GM12875 (cell line): Measurements from ENCODE around the gene DPP3.

ENCODE experiments used
- H3K4me3 ChIP-seq: one replicate; pipeline ENCODE4 v1.5.1; 2011; ENCODE audit warnings: low read depth, low read length, control low read depth
- CTCF ChIP-seq: IDR thresholded peaks from 2 replicates; pipeline ENCODE4 v1.5.1; 2011; ENCODE audit warnings: low read depth, mild to moderate bottlenecking, control low read depth, inconsistent platforms, low read length, moderate library complexity, borderline replicate concordance; ENCODE audit not compliant: insufficient read depth

Gene DPP3

GRCh38 chr11:66524304-66525040 lies 44.2 kb downstream of the DPP3 start:
- TF ChIP-seq CTCF: no peak
- no peak overlapping the region for H3K4me3 ChIP-seq

GRCh38 chr11:66529069-66529468 lies 48.8 kb downstream of the DPP3 start:
- no peak for TF ChIP-seq CTCF
- H3K4me3 ChIP-seq: no peak overlapping the region

- TF ChIP-seq CTCF: no peak
These were observed 49.4 kb downstream of the DPP3 start for GRCh38 chr11:66529655-66530054.

DNA sequence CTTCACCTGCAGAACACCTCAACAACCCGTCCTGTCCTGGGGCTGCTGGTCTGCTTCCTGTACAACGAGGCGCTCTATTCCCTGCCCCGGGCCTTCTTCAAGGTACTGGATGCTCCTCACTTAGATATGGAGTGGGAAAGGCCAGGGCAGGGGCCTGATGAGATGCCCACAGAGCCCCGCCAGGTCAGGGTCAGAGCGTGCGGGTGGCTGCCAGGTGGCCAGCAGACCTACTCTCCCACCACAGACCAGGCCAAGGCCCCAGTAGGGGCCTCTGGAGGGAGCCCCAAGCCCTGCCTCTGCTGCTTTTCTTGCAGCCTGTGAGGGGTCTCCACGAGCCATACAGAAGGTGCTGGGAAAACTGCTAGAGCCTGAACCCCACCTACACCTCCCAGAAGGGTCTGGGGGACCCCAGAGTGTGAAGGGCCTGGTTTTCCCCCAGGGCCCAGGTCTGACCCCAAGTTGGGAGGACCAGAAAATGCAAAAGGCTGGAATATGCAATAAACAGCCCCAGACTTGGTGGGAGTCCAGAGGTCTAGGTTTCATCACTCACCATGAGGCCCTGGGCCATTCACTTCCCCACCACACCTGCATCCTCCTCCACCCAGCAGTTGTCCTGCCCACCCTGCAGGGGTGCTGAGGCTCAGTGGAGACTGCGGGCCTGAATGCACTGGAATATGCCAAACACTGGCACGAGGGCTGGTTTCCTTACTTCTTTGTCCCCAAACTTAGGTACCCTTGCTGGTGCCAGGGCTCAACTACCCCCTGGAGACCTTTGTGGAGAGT lies 50.9 kb downstream of the DPP3 start:
- no peak for TF ChIP-seq CTCF
- no peak overlapping the region for H3K4me3 ChIP-seq

More at GRCh38 chr11:66529655-66530054, 49.4 kb downstream of the DPP3 start:
- no peak overlapping the region for H3K4me3 ChIP-seq

DNA sequence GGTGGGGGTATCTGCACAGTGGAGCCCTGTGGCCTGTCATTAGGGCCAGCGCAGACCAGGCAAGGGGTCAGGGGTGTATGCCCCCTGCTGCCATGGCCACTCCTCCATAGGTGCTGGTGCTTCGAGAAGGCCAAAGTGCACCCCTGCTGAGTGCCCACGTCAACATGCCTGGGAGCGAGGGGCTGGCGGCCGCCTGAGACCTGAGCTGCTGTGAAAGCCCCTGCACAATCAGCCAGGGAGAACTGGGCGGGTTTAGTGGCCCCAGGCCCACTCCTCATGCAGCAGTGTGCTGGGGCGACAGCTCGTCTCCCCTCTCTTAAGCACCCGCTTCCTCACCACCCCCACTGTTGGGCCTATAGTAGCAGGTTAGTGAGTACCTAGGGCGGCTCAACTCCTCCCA lies 51.6 kb downstream of the DPP3 start:
- no peak for TF ChIP-seq CTCF
- H3K4me3 ChIP-seq: no peak overlapping the region

DNA sequence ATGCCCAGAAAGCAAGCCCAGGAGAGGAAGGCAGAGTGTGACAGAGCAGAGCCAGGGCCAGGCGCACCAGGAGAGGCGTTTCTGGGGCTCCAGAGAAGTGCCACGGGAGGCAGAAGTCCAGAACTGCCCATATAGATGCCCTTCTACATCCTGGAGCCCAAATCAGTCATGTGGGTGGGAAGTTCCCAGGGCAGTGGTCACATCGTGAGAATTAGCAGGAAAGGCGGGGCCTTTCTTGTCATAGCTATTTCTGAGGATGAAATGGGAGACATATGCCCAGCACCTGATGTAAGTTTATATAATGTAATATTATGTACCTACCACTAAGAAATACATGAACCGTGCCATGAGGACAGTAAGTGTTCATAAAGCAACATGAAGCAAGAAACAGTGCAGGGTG lies 52.5 kb downstream of the DPP3 start:
- H3K4me3 ChIP-seq: no peak overlapping the region
- no peak for TF ChIP-seq CTCF
